Neuronal stem cell (in vitro differentiated cells): ENCODE measurements around the gene LTBP4.

ENCODE experiments used
- DNase-seq: peaks from one replicate; pipeline ENCODE4 v3.0.0-alpha.2; 2013; ENCODE audit warnings: low spot score
- H2AFZ ChIP-seq: one replicate; pipeline ENCODE4 v1.6.1; 2013; ENCODE audit warnings: mild to moderate bottlenecking, low read length, inconsistent platforms
- H2AK5ac ChIP-seq: 2 replicates; pipeline ENCODE4 v1.6.1; 2013; ENCODE audit warnings: low read depth, mild to moderate bottlenecking, inconsistent platforms, low read length, moderate library complexity, mixed read lengths
- H2BK120ac ChIP-seq: 2 replicates; pipeline ENCODE4 v1.6.1; 2013; ENCODE audit warnings: low read depth, mild to moderate bottlenecking, inconsistent platforms, low read length, moderate library complexity, mixed read lengths
- H2BK12ac ChIP-seq: one replicate; pipeline ENCODE4 v1.6.1; 2013; ENCODE audit warnings: low read length, inconsistent platforms
- H2BK15ac ChIP-seq: 2 replicates; pipeline ENCODE4 v1.6.1; 2013; ENCODE audit warnings: mild to moderate bottlenecking, low read length, inconsistent platforms, mixed read lengths
- H2BK5ac ChIP-seq: one replicate; pipeline ENCODE4 v1.6.1; 2013; ENCODE audit warnings: inconsistent platforms, mild to moderate bottlenecking, low read length, moderate library complexity
- H3K14ac ChIP-seq: one replicate; pipeline ENCODE4 v1.6.1; 2013; ENCODE audit warnings: low read length, inconsistent platforms
- H3K18ac ChIP-seq: 2 replicates; pipeline ENCODE4 v1.6.1; 2013; ENCODE audit warnings: low read length, inconsistent platforms
- H3K23ac ChIP-seq: 2 replicates; pipeline ENCODE4 v1.6.1; 2013; ENCODE audit warnings: low read depth, mild to moderate bottlenecking, mixed read lengths, low read length, inconsistent platforms; ENCODE audit not compliant: poor library complexity
- H3K27ac ChIP-seq: replicated peaks from 3 replicates; pipeline ENCODE4 v1.5.1; 2013; ENCODE audit warnings: low read length, inconsistent platforms
- H3K27me3 ChIP-seq, 3 experiments: 2 replicates each; pipeline ENCODE4 v1.6.1; 2013; ENCODE audit warnings: low read length in 3 of 3, mild to moderate bottlenecking in 2 of 3, inconsistent platforms in 1 of 3, low read depth in 1 of 3, mixed read lengths in 1 of 3, moderate library complexity in 1 of 3; ENCODE audit not compliant: control insufficient read depth in 3 of 3, insufficient read depth in 3 of 3
- H3K36me3 ChIP-seq, 2 donors: replicated peaks in 1 of 2; 2 replicates each; pipeline ENCODE4 v1.6.1; 2013; ENCODE audit warnings: low read length in 2 of 2; ENCODE audit not compliant: control insufficient read depth in 2 of 2, insufficient read depth in 2 of 2
- H3K4ac ChIP-seq: 2 replicates; pipeline ENCODE4 v1.6.1; 2013; ENCODE audit warnings: inconsistent platforms, mild to moderate bottlenecking, low read length, moderate library complexity
- H3K4me1 ChIP-seq, 2 donors: 1 replicate in 1 of 2; 2 replicates in 1 of 2; pipeline ENCODE4 v1.6.1; 2013; ENCODE audit warnings: low read length in 2 of 2, low read depth in 1 of 2; ENCODE audit not compliant: control insufficient read depth in 2 of 2, insufficient read depth in 1 of 2
- H3K4me2 ChIP-seq: one replicate; pipeline ENCODE4 v1.6.1; 2013; ENCODE audit warnings: mild to moderate bottlenecking, low read length, inconsistent platforms; ENCODE audit not compliant: insufficient read depth, poor library complexity, severe bottlenecking
- H3K4me3 ChIP-seq, 2 donors: 2 replicates each; pipeline ENCODE4 v1.5.1; 2013; ENCODE audit warnings: low read length in 2 of 2, mild to moderate bottlenecking in 2 of 2, inconsistent platforms in 1 of 2, moderate library complexity in 1 of 2
- H3K79me1 ChIP-seq: one replicate; pipeline ENCODE4 v1.6.1; 2013; ENCODE audit warnings: low read depth, mild to moderate bottlenecking, inconsistent platforms, low read length, moderate library complexity
- H3K9ac ChIP-seq: one replicate; pipeline ENCODE4 v1.6.1; 2013; ENCODE audit warnings: mild to moderate bottlenecking, low read depth, low read length, inconsistent platforms; ENCODE audit not compliant: poor library complexity
- H3K9me3 ChIP-seq, 2 donors: replicated peaks in 1 of 2; 2 replicates each; pipeline versions ENCODE3 to v1.6.1; 2013; ENCODE audit warnings: low read length in 2 of 2, mild to moderate bottlenecking in 2 of 2, inconsistent platforms in 1 of 2, low read depth in 1 of 2, mixed read lengths in 1 of 2, moderate library complexity in 1 of 2; ENCODE audit not compliant: control insufficient read depth in 2 of 2, insufficient read depth in 1 of 2
- H4K8ac ChIP-seq: one replicate; pipeline ENCODE4 v1.6.1; 2013; ENCODE audit warnings: low read depth, mild to moderate bottlenecking, inconsistent platforms, low read length, moderate library complexity
- H4K91ac ChIP-seq: one replicate; pipeline ENCODE4 v1.6.1; 2013; ENCODE audit warnings: low read length, low read depth, mild to moderate bottlenecking, inconsistent platforms; ENCODE audit not compliant: poor library complexity
- WGBS, 2 donors: extraction: QIAGEN DNeasy Blood & Tissue Kit; methylation state at CpG; one replicate each; pipeline ENCODE4 v1.1.7; 2013; ENCODE audit warnings: missing lambda C conversion rate in 2 of 2, mixed read lengths in 1 of 2; ENCODE audit not compliant: insufficient read length in 2 of 2, insufficient replicate concordance in 1 of 2; ENCODE audit errors: extremely low coverage in 2 of 2; 5-methylcytosine and 5-hydroxymethylcytosine counted together

LTBP4 gene

DNA sequence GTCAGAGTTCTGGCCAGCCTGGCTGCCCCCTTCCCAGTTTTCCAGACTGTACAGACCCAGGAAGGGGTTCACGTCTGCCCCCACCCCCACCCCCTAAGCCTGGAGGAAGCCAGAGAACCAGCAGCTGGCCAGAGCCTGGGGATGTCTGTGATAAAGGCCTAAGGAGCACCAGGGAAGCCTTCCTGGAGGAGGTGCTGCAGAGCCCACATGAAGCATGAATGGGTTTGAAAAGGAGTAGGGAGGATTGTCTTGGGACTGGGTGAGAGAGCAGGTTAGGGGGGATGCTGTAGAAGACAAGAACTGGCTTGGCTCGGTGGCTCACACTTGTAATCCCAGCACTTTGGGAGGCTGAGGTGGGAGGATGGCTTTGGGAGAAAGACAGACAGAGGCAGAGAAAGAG lies 18.7 kb upstream of the LTBP4 start:
- H4K91ac ChIP-seq: no peak overlapping the region
- H3K14ac ChIP-seq: no peak overlapping the region
- H3K27ac ChIP-seq: no peak overlapping the region
- H3K4me1 ChIP-seq: no peaks in the 10 kb centered on the region
- H3K79me1 ChIP-seq: no peaks in the 10 kb centered on the region
- H3K9me3 ChIP-seq: no peaks in the 10 kb centered on the region
- no peak overlapping the region for H2AK5ac ChIP-seq
- no peak overlapping the region for H3K4me2 ChIP-seq
- no CpG with 5 or more reads among the region's 2 CpGs for WGBS, 2 donors
- H3K4me3 ChIP-seq: no peak overlapping the region
- peaks cover 11 to 70% of the 10 kb centered on the region in 2 donors for H3K36me3 ChIP-seq
- H2BK120ac ChIP-seq: no peak overlapping the region
- H4K8ac ChIP-seq: no peak overlapping the region
- no peak overlapping the region for H2AFZ ChIP-seq
- no peaks in the 10 kb centered on the region for H3K27me3 ChIP-seq
- no peak overlapping the region for H3K23ac ChIP-seq
- no peak overlapping the region for H3K4ac ChIP-seq
- no peak for DNase-seq
- no peak overlapping the region for H2BK12ac ChIP-seq
- H3K9ac ChIP-seq: no peak overlapping the region
- H2BK15ac ChIP-seq: no peak overlapping the region
- H2BK5ac ChIP-seq: no peak overlapping the region
- no peak overlapping the region for H3K18ac ChIP-seq

DNA sequence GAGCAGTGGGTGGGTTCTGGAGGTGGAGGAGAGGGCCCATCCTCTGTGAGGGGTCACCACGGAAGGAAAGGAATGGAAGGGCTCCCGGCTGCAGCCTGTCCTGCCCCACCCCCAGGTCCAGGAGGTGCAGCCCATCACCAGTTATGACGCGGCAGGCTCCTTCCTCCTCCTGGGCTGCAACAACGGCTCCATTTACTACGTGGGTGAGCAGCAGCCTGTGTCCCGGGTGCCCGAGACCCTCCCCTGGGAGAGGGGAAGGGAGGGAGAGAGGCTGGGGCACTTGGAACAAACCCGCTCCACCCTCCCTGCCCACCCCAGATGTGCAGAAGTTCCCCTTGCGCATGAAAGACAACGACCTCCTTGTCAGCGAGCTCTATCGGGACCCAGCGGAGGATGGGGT lies 17.9 kb upstream of the LTBP4 start:
- no peak overlapping the region for H3K4me3 ChIP-seq
- H3K79me1 ChIP-seq: no peaks in the 10 kb centered on the region
- no peak overlapping the region for H3K18ac ChIP-seq
- no peak overlapping the region for H3K4me2 ChIP-seq
- DNase-seq: no peak
- H4K8ac ChIP-seq: no peak overlapping the region
- H3K9ac ChIP-seq: peak overlapping the region; percentile 0
- peak overlapping the region; percentile 63 for H2AK5ac ChIP-seq
- H3K4me1 ChIP-seq: no peaks in the 10 kb centered on the region
- no peak overlapping the region for H3K4ac ChIP-seq
- H2AFZ ChIP-seq: no peak overlapping the region
- no peak overlapping the region for H3K14ac ChIP-seq
- H2BK12ac ChIP-seq: no peak overlapping the region
- H2BK15ac ChIP-seq: no peak overlapping the region
- no CpG with 5 or more reads among the region's 14 CpGs for WGBS, 2 donors
- H3K27me3 ChIP-seq: no peaks in the 10 kb centered on the region
- no peak overlapping the region for H2BK5ac ChIP-seq
- peaks cover 12 to 72% of the 10 kb centered on the region in 2 donors for H3K36me3 ChIP-seq
- peak overlapping the region; percentile 80 for H3K23ac ChIP-seq
- H3K9me3 ChIP-seq: no peaks in the 10 kb centered on the region
- H4K91ac ChIP-seq: no peak overlapping the region
- no peak overlapping the region for H2BK120ac ChIP-seq
- no peak overlapping the region for H3K27ac ChIP-seq

DNA sequence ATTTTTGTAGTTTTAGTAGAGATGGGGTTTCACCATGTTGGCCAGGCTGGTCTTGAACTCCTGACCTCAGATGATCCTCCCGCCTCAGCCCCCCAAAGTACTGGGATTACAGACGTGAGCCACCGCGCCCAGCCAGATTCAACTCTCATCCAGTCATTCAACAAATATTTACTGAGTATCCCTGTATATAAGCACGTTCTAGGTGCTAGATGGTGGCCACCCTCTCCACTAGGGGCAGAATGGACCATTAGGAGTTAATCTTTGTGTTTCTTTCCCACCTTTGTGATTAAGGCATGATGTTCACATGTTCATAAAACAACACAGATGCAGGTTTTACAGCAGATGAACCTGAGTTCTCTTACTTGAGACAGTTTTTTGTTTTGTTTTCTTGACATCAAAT lies 17.2 kb upstream of the LTBP4 start:
- H3K14ac ChIP-seq: no peak overlapping the region
- H2AFZ ChIP-seq: no peak overlapping the region
- no peak for DNase-seq
- no peaks in the 10 kb centered on the region for H3K79me1 ChIP-seq
- no CpG with 5 or more reads among the region's 5 CpGs for WGBS, 2 donors
- no peaks in the 10 kb centered on the region for H3K27me3 ChIP-seq
- H2AK5ac ChIP-seq: no peak overlapping the region
- no peak overlapping the region for H3K4me2 ChIP-seq
- peaks cover 12 to 74% of the 10 kb centered on the region in 2 donors for H3K36me3 ChIP-seq
- no peak overlapping the region for H3K9ac ChIP-seq
- no peak overlapping the region for H3K18ac ChIP-seq
- no peak overlapping the region for H4K8ac ChIP-seq
- no peak overlapping the region for H3K4ac ChIP-seq
- no peak overlapping the region for H2BK5ac ChIP-seq
- H3K9me3 ChIP-seq: no peaks in the 10 kb centered on the region
- no peak overlapping the region for H3K23ac ChIP-seq
- no peak overlapping the region for H2BK120ac ChIP-seq
- H4K91ac ChIP-seq: no peak overlapping the region
- peaks cover 0 to under 1% of the 10 kb centered on the region in 2 donors for H3K4me1 ChIP-seq
- no peak overlapping the region for H3K4me3 ChIP-seq
- H2BK12ac ChIP-seq: no peak overlapping the region
- H2BK15ac ChIP-seq: no peak overlapping the region
- no peak overlapping the region for H3K27ac ChIP-seq

DNA sequence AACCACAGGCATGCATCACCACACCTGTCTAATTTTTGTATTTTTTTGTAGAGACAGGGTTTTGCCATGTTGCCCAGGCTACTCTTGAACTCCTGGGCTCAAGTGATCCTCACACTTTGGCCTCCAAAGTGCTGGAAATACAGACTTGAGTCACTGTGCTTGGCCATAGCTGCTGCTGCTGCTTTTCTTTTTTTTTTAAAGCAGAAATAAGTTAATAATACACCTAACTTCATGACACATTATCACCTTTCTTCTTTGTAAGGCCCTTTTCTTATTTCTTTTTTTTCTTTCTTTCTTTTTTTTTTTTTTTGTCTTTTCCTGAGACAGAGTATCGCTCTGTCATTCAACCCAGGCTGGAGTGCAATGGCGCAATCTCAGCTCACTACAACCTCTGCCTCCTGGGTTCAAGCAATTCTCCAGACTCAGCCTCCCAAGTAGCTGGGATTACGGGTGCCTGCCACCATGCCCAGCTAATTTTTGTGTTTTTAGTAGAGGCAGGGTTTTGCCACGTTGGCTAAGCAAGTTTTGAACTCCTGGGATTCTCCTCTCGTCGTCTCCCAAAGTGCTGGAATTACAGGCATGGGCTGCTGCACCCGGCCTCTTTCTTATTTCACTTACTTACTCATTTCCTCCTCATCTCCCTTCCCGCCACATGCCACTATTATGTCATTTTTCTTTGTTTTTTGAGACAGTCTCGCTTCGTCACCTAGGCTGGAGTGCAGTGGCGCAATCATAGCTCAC lies 15.8 kb upstream of the LTBP4 start:
- H4K8ac ChIP-seq: no peak overlapping the region
- no peak overlapping the region for H3K14ac ChIP-seq
- H3K4ac ChIP-seq: no peak overlapping the region
- DNase-seq: no peak
- no peak overlapping the region for H2BK15ac ChIP-seq
- whole genome bisulfite sequencing, 2 donors: no CpG with 5 or more reads among the region's 11 CpGs
- H3K27me3 ChIP-seq: no peaks in the 10 kb centered on the region
- peaks cover 7 to 10% of the 10 kb centered on the region in 2 donors for H3K4me1 ChIP-seq
- H3K79me1 ChIP-seq: no peaks in the 10 kb centered on the region
- H3K9ac ChIP-seq: no peak overlapping the region
- no peak overlapping the region for H3K23ac ChIP-seq
- H3K27ac ChIP-seq: no peak overlapping the region
- peaks cover 10 to 63% of the 10 kb centered on the region in 2 donors for H3K36me3 ChIP-seq
- H2BK5ac ChIP-seq: no peak overlapping the region
- H2AFZ ChIP-seq: no peak overlapping the region
- no peak overlapping the region for H2BK12ac ChIP-seq
- H2AK5ac ChIP-seq: no peak overlapping the region
- H3K4me2 ChIP-seq: no peak overlapping the region
- no peaks in the 10 kb centered on the region for H3K9me3 ChIP-seq
- no peak overlapping the region for H2BK120ac ChIP-seq
- H4K91ac ChIP-seq: no peak overlapping the region
- H3K4me3 ChIP-seq: no peak overlapping the region
- H3K18ac ChIP-seq: no peak overlapping the region
